K562 (cell line): Measurements from ENCODE around the gene ABCF3. TPM values are rescaled to one million over a fixed set of nuclear protein-coding genes. Genes with fewer than 3 reads are reported as not detected.
A peak's percentile ranks its signal among the peaks of the same experiment; 100 is the strongest.

Experiments
- ATAC-seq: fragments of 200-7000 bp; cut with Tn5 transposase; 3 replicates; pipeline ENCODE4 v1.9.1; 2020; ENCODE audit warnings: moderate library complexity
- BruUV-seq: library from RNA; stranded (reverse); fragments of 400-500 nt; replicated peaks from 2 replicates; lab custom pipeline; 2021; lab: Mats Ljungman, UMichigan
- CTCF ChIA-PET: fragments of 300-600 bp; formaldehyde crosslinking; extraction: SDS; loops from one replicate; lab custom pipeline; 2021; ENCODE audit warnings: low intra/inter-chr PET ratio; lab: Yijun Ruan, JAX
- POLR2A ChIA-PET: fragments of 300-600, 350-650 bp; sonication (Branson Sonifier 250); formaldehyde crosslinking; extraction: SDS; loops from one replicate; lab custom pipeline; 2021; ENCODE audit warnings: antibody characterized with exemption, inconsistent platforms; lab: Yijun Ruan, JAX
- DNase-seq, 4 experiments: peaks; one replicate each; pipeline versions ENCODE4 v3.0.0 to v3.0.0-alpha.2; 2011 to 2018; ENCODE audit warnings: low spot score in 3 of 4, mixed read lengths in 3 of 4; ENCODE audit errors: extremely low read depth in 1 of 4
- FAIRE-seq: peaks from 2 replicates; lab custom pipeline; 2011; peaks lifted over from hg19 to GRCh38; lab: Jason Lieb, UNC
- H2AFZ ChIP-seq: 2 replicates; pipeline ENCODE4 v1.6.0; 2011; ENCODE audit warnings: low read depth, low read length, control low read depth, inconsistent platforms
- H3K27ac ChIP-seq: fragments of 200-600 bp; 3 replicates; pipeline ENCODE4 v1.8.0; 2011; ENCODE audit warnings: low read depth, mild to moderate bottlenecking, control low read depth, inconsistent platforms, low read length, moderate library complexity, mixed read lengths; ENCODE audit errors: extremely low read depth
- H3K27me3 ChIP-seq, 2 experiments: fragments of 300-600 bp in 1 of 2; 2 replicates in 1 of 2; 3 replicates in 1 of 2; pipeline versions ENCODE4 v1.6.0 to v1.8.0; 2011; ENCODE audit warnings: inconsistent platforms in 2 of 2, low read length in 2 of 2, mild to moderate bottlenecking in 1 of 2, mixed read lengths in 1 of 2, moderate library complexity in 1 of 2; ENCODE audit not compliant: control insufficient read depth in 2 of 2, insufficient read depth in 2 of 2
- H3K36me3 ChIP-seq: fragments of 300-600 bp; 3 replicates; pipeline ENCODE4 v1.8.0; 2011; ENCODE audit warnings: mild to moderate bottlenecking, low read length, inconsistent platforms; ENCODE audit not compliant: control insufficient read depth, insufficient read depth
- H3K4me1 ChIP-seq, 2 experiments: fragments of 200-600 bp in 1 of 2; replicated peaks in 1 of 2; 2 replicates in 1 of 2; 3 replicates in 1 of 2; pipeline versions ENCODE4 v1.5.1 to v1.8.0; 2011; ENCODE audit warnings: inconsistent platforms in 2 of 2, low read length in 2 of 2, mild to moderate bottlenecking in 1 of 2, mixed read lengths in 1 of 2, moderate library complexity in 1 of 2; ENCODE audit not compliant: control insufficient read depth in 2 of 2, insufficient read depth in 2 of 2
- H3K4me2 ChIP-seq: 2 replicates; pipeline ENCODE4 v1.6.1; 2011; ENCODE audit warnings: low read length, control low read depth, inconsistent platforms, mixed read lengths; ENCODE audit not compliant: insufficient read depth
- H3K4me3 ChIP-seq: fragments of 200-600 bp; sonication (generic), shearing (Covaris generic); 2 replicates; pipeline ENCODE4 v1.5.1; 2016; ENCODE audit warnings: control low read depth, inconsistent platforms
- H3K79me2 ChIP-seq: fragments of 200-600 bp; 3 replicates; pipeline ENCODE4 v1.8.0; 2011; ENCODE audit warnings: low read length, inconsistent platforms; ENCODE audit not compliant: control insufficient read depth, insufficient read depth
- H3K9ac ChIP-seq, 2 experiments: 2 replicates each; pipeline versions ENCODE4 v1.6.0 to v1.6.1; 2011; ENCODE audit warnings: low read depth in 2 of 2, low read length in 2 of 2, control low read depth in 1 of 2, inconsistent platforms in 1 of 2, mild to moderate bottlenecking in 1 of 2, mixed read lengths in 1 of 2; ENCODE audit not compliant: insufficient read depth in 1 of 2
- H3K9me1 ChIP-seq: one replicate; pipeline ENCODE4 v1.6.0; 2011; ENCODE audit warnings: inconsistent platforms, mild to moderate bottlenecking, low read length, moderate library complexity; ENCODE audit not compliant: control insufficient read depth, insufficient read depth
- H3K9me3 ChIP-seq: replicated peaks from 2 replicates; pipeline ENCODE4 v1.5.1; 2011; ENCODE audit warnings: low read depth, low read length, inconsistent platforms; ENCODE audit not compliant: control insufficient read depth, insufficient read depth
- H4K20me1 ChIP-seq: replicated peaks from 2 replicates; pipeline ENCODE4 v1.6.1; 2011; ENCODE audit warnings: low read length, inconsistent platforms, mixed read lengths; ENCODE audit not compliant: control insufficient read depth, insufficient read depth
- BDP1 ChIP-seq: IDR thresholded peaks from 3 replicates; pipeline ENCODE4 v1.6.1; 2011; ENCODE audit not compliant: insufficient read length, insufficient read depth
- CTBP1 ChIP-seq: fragments of 450-650 bp; IDR thresholded peaks from 2 replicates; pipeline ENCODE4 v1.6.1; 2016; ENCODE audit warnings: borderline replicate concordance
- E2F3 ChIP-seq: fragments of 250-450 bp; sonication (Bioruptor Pico); IDR thresholded peaks from 2 replicates; pipeline ENCODE4 v1.4.0; 2020; ENCODE audit warnings: mild to moderate bottlenecking
- GABPA ChIP-seq: fragments of 200-800 bp; sonication (Bioruptor generic); conservative IDR thresholded peaks from 2 replicates; pipeline ENCODE4 v1.6.1; 2016; ENCODE audit warnings: low read depth, missing genetic modification characterization, missing compliant biosample characterization
- HMGN3 ChIP-seq: IDR thresholded peaks from 2 replicates; pipeline ENCODE4 v1.6.1; 2011; ENCODE audit warnings: borderline replicate concordance, low read depth, mild to moderate bottlenecking, mixed read lengths, low read length; ENCODE audit not compliant: insufficient read length; ENCODE audit errors: extremely low read depth
- KDM5B ChIP-seq: fragments of 200-600 bp; sonication (generic); IDR thresholded peaks from 2 replicates; pipeline ENCODE4 v1.6.1; 2012; ENCODE audit warnings: low read depth, mild to moderate bottlenecking, moderate library complexity, low read length, control low read depth, inconsistent platforms; ENCODE audit not compliant: insufficient replicate concordance
- MLLT1 ChIP-seq, 2 experiments: fragments of 450-650 bp; IDR thresholded peaks; 2 replicates each; pipeline ENCODE4 v1.6.1; 2016
- PKNOX1 ChIP-seq: fragments of 450-650 bp; IDR thresholded peaks from 2 replicates; pipeline ENCODE4 v1.6.1; 2016
- PML ChIP-seq: IDR thresholded peaks from 2 replicates; pipeline ENCODE4 v1.6.1; 2012; ENCODE audit warnings: low read length, inconsistent platforms
- POLR2AphosphoS5 ChIP-seq: IDR thresholded peaks from 2 replicates; pipeline ENCODE4 v1.6.1; 2011; ENCODE audit warnings: mild to moderate bottlenecking, low read depth, low read length, moderate library complexity; ENCODE audit not compliant: control insufficient read depth, insufficient read depth
- SIN3A ChIP-seq, 2 experiments: fragments of 150-350 bp in 1 of 2; IDR thresholded peaks; 2 replicates each; pipeline ENCODE4 v1.6.1; 2011 to 2016; ENCODE audit warnings: borderline replicate concordance in 2 of 2, low read depth in 2 of 2, low read length in 2 of 2, mild to moderate bottlenecking in 2 of 2, moderate library complexity in 2 of 2; ENCODE audit not compliant: control insufficient read depth in 1 of 2
- SIX5 ChIP-seq, 2 experiments: IDR thresholded peaks; 2 replicates each; pipeline ENCODE4 v1.6.1; 2011; ENCODE audit warnings: low read length in 2 of 2, borderline replicate concordance in 1 of 2, low read depth in 1 of 2, mild to moderate bottlenecking in 1 of 2, moderate library complexity in 1 of 2; ENCODE audit not compliant: insufficient read depth in 1 of 2
- SMAD3 ChIP-seq: fragments of 450-650 bp; formaldehyde crosslinking; conservative IDR thresholded peaks from 2 replicates; pipeline ENCODE4 v1.4.0; 2020; ENCODE audit warnings: mild to moderate bottlenecking
- SMARCA5 ChIP-seq: fragments of 450-650 bp; IDR thresholded peaks from 2 replicates; pipeline ENCODE4 v1.6.1; 2016
- TBL1XR1 ChIP-seq, 2 experiments: IDR thresholded peaks; 2 replicates each; pipeline ENCODE4 v1.6.1; 2012; ENCODE audit warnings: improper control_type of control experiment in 2 of 2, low read length in 2 of 2, mild to moderate bottlenecking in 1 of 2
- TOE1 ChIP-seq, 2 experiments: fragments of 450-650 bp in 1 of 2; sonication (generic) in 1 of 2; formaldehyde crosslinking in 1 of 2; IDR thresholded peaks; 2 replicates each; pipeline versions ENCODE4 v1.7.1 to v1.8.0; 2016 to 2022; ENCODE audit warnings: borderline replicate concordance in 2 of 2, mild to moderate bottlenecking in 2 of 2, antibody characterized with exemption in 1 of 2, inconsistent platforms in 1 of 2, low read depth in 1 of 2, missing genetic modification reagents in 1 of 2, moderate library complexity in 1 of 2
- WGBS: fragments of 100-300 bp; shearing (Covaris generic); methylation state at CpG from one replicate; pipeline ENCODE4 v1.1.6; 2016; ENCODE audit warnings: low coverage, mixed read lengths; ENCODE audit not compliant: insufficient coverage; ENCODE audit errors: missing lambda C conversion rate; 5-methylcytosine and 5-hydroxymethylcytosine counted together
- in situ Hi-C: fragments of 300-500 bp; cut with MboI; formaldehyde crosslinking; loops from 4 replicates; pipeline ENCODE4 v1.15.0; 2018; ENCODE audit warnings: inconsistent platforms, mixed read lengths
- intact Hi-C: fragments of 100-400 bp; cut with micrococcal nuclease; formaldehyde crosslinking; loops from 2 replicates; pipeline ENCODE4 v1.14.2; 2022
- polyA plus RNA-seq, 8 experiments: library from polyadenylated mRNA; depleted of rRNA in 4 of 8; stranded (reverse) in 5 of 8; unstranded in 3 of 8; fragments of >200 nt; fragmentation: Nextera tagmentation in 2 of 8; fragmentation: Illumina TruSeq in 1 of 8; extraction: Ambion mirVana in 2 of 8; extraction: Trizol in 1 of 8; gene quantifications; 2 replicates each; pipeline versions ENCODE4 v1.2.1 to v1.2.3, GENCODE V29; 2011 to 2014; ENCODE audit warnings: inconsistent platforms in 1 of 8, missing spikeins in 1 of 8
- total RNA-seq, 7 experiments: library from RNA; depleted of rRNA in 6 of 7; stranded (reverse); fragments of >200 nt in 6 of 7; fragmentation: Illumina TruSeq in 2 of 7; extraction: Trizol in 2 of 7; gene quantifications; 2 replicates each; pipeline versions ENCODE4 v1.2.1 to v1.2.3, GENCODE V29; 2011 to 2021; ENCODE audit warnings: low replicate concordance in 1 of 7

ABCF3 gene
- total and polyA plus RNA-seq, 9 of the 15 experiments (the other 6 are each of a cell fraction or from before 2014, with no cell fraction given), result 6.7 to 77.9 (median 45.1) TPM

- peaks cover 37% of the 10 kb centered on the region for H3K79me2 ChIP-seq
- peak; percentile 82 for ATAC-seq
- TF ChIP-seq HMGN3 (peak; percentile 76), SIX5 (IDR thresholded peaks at IDR 0.05; ENCODE audit: borderline replicate concordance in 1 of 2, insufficient read depth in 1 of 2, low read depth in 1 of 2, low read length in 2 of 2) (no peak), BDP1 (no peak), MLLT1 (IDR thresholded peaks at IDR 0.05) (0 out of 4 replicates have a peak, but pooled peaks of 1 of the 2 experiments have one; percentile 2), PML (peak; percentile 26; the same call in 1 of the 2 replicates), POLR2AphosphoS5 (peak; percentile 48; the same call in 1 of the 2 replicates), KDM5B (peak; percentile 67), PKNOX1 (0 out of 2 replicates have a peak, but pooled peaks have one; percentile 9), SMARCA5 (0 out of 2 replicates have a peak, but pooled peaks have one; percentile 5), SMAD3 (CRISPR knock-in tag) (no peak), GABPA (tag) (peak; percentile 94), TBL1XR1 (IDR thresholded peaks at IDR 0.05; ENCODE audit: low read length in 2 of 2) (0 out of 4 replicates have a peak, but pooled peaks of 1 of the 2 experiments have one; percentile 9), TOE1 (IDR thresholded peaks at IDR 0.05; ENCODE audit: borderline replicate concordance) (0 out of 2 replicates have a peak, but pooled peaks have one; percentile 41), TOE1 (CRISPR knock-in tag; IDR thresholded peaks at IDR 0.05; ENCODE audit: borderline replicate concordance, low read depth) (no peak), E2F3 (CRISPR knock-in tag) (peak; percentile 78; the same call in 1 of the 2 replicates), CTBP1 (peak; percentile 59; the same call in 1 of the 2 replicates), SIN3A (IDR thresholded peaks at IDR 0.05; ENCODE audit: borderline replicate concordance in 2 of 2, control insufficient read depth in 1 of 2, low read depth in 2 of 2, low read length in 2 of 2) (0 out of 4 replicates have a peak, but pooled peaks of 1 of the 2 experiments have one; percentile 16)
Observed at GRCh38 chr3:184154885-184155643, 30.9 kb upstream of the ABCF3 start, which contains the start of gene DVL3. Gene DVL3 (plus strand): TSS chr3:184155377. CDS start chr3:184155636, 259 bp downstream.

More at GRCh38 chr3:184154885-184155643, 30.9 kb upstream of the ABCF3 start, which contains the start of gene DVL3:
- intact Hi-C loops, result loop anchor here (2.0 kb wide), 2 partner anchors 20 kb away; partner anchors contain the start of genes AP2M1 and EIF2B5
- H3K4me1 ChIP-seq, result peaks cover 22 to 23% of the 10 kb centered on the region in 2 experiments; a peak in 4 of 5 replicates
- peak; percentile 75 to 93 (median 91) for DNase-seq
- 0 out of 3 replicates have a peak, but pooled peaks cover 2% of the 10 kb centered on the region for H3K36me3 ChIP-seq
- ChIA-PET POLR2A (interaction anchor here (0.6 to 4.2 kb wide), 9 partner anchors 9 to 1656 kb away, joined by 3 to 27 read pairs (median 3); no protein-coding TSS in a partner anchor), CTCF (no interaction called here)
- peak within 1 kb of the TSS; percentile 100 for H2AFZ ChIP-seq
- 0% methylated on average over 33 of the region's 84 CpGs for WGBS
- in situ Hi-C loops, result no loop called here
- H3K27me3 ChIP-seq, result no peaks in the 10 kb centered on the region
- no peaks in the 10 kb centered on the region; the same call in 1 of the 2 replicates for H4K20me1 ChIP-seq
- H3K9me3 ChIP-seq, result no peaks in the 10 kb centered on the region
- peak within 1 kb of the TSS; percentile 88 for H3K27ac ChIP-seq
- H3K4me2 ChIP-seq, result peak within 1 kb of the TSS; percentile 95
- BruUV-seq, result no TSS peak
- no peak for FAIRE-seq
- no peaks in the 10 kb centered on the region for H3K9me1 ChIP-seq
- peak within 1 kb of the TSS; percentile 78 to 98 for H3K9ac ChIP-seq
- H3K4me3 ChIP-seq, result peak within 1 kb of the TSS; percentile 71
